Activated CD4-positive, alpha-beta T cell treated with anti-CD3 and anti-CD28 coated beads, Interleukin-2, Interleukin-6, amounts not matched to agents 100 ng/mL and 50 ng/mL, durations not matched to agents 16 hours and 8 hours (primary cell): ENCODE data around the gene UFSP2.

Experiments used
- DNase-seq: peaks from one replicate; pipeline ENCODE4 v3.0.0-alpha.2; 2020

Gene UFSP2

DNA sequence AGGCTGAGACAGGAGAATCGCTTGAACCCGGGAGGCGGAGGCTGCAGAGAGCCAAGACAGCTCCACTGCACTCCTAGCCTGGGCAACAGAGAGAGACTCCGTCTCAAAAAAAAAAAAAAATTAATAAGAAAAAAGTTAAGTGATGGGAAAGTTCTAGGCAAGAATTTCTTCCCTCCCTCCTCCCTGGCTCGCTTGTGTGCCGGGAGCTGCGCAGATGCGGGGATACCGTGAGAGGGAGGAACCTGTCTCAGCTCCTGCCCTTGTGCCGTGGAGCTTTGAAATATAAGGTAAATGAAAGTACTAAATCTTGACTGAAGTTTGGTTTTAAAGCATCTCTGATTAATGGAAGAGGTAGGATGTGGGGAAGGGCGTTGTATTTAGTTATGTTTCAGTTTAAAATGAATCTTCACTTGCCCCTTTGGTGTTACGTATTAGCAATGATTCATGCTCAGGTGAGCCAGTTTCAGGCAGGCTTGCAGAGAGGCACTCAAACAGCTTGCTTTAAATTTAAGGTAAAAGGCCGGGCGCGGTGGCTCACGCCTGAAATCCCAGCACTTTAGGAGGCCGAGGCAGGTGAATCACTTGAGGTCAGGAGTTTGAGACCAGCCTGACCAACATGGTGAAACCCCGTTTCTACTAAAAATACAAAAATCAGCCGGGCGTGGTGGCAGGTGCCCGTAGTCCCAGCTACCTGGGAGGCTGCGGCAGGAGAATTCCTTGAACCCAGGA is 1.4 kb upstream of the UFSP2 start:
- no peak for DNase-seq

DNA sequence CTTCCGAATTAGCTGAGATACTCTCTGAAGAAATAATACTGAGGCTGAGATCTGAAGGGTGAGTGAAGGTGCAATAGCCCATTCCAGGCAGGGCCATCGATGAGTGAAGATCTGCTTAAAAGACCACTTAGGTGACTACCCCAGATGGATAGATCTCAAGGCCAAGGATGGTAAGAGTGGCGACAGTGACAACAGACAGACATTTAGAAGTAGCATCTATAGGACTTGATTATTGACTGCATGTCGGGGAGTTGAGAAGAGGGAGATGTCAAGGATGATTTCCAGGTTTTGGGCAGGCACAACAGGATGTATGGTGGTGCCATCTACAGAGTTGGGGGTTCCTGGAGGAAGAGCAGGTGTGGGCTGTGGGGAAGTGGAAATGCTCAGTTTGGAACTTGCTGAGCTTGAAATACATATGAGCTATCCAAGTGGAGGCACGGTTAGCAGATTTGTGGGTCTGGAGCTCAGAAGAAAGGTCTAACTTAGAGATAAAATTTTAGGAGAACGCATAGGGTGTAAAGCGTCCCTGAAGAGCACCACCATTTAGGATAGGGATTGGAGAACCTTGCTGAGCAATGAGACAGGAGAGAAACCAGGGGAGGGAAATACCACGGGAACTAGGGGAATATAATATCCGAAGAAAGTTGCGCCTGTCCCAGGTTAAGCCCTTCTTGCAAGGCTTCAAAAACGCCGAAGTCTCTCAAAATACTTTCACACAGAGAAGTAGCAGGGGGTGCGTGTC is 688 bp downstream of the UFSP2 start:
- DNase-seq, result peak; percentile 6

DNA sequence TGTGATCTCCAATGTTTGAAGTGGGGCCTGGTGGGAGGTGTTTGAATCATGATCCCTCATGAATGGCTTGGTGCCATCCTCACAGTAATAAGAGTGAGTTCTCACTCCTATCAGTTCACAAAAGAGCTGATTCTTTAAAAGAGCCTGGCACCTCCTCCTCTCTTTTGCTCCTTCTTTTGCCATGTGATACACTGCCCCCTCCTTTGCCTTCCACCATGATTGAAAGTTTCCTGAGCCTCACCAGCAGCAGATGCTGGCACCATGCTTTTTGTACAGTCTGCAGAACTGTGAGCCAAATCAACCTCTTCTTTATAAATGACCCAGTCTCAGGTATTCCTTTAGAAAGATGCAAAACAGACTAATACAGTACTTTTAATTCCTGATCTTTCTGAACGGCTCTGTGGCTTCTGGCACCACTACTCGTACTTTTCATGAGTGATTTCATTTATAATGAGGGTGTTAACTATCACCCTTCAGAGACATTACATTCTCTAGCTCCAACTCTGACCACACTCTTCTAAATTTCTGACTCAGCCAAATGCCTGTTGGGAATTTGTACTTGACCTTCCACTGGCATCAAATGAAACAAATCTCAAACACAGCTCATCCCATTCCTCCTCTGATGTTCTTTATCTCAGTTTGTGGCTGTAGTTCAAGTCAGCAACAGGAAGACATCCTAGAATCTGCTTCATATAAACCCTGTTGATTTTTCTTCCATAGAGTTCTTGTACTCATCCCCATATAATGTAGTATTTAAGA is 4.2 kb downstream of the UFSP2 start:
- DNase-seq, result no peak

DNA sequence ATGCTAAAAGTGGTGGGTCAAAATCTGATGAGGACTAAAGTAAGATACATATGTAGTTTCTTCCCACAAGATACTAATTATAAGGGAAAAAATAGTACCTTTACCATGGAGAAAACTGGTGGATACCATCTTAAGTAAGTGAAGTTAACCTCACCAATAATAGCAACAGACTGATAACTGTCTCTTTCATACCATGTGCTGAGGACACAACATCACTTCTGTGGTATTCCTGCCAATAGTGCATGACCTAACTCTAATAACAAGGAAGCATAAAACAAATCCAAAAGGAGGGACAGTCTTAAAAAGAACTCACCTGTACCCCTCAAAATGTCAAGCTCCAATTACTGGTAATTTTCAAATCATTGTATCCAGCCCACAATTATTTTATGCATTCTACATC is 8.8 kb downstream of the UFSP2 start:
- no peak for DNase-seq

- no peak for DNase-seq
Observed at GRCh38 chr4:185412412-185412811, 13.4 kb downstream of the UFSP2 start.

GRCh38 chr4:185411849-185412248 is 13.9 kb downstream of the UFSP2 start:
- no peak for DNase-seq

DNA sequence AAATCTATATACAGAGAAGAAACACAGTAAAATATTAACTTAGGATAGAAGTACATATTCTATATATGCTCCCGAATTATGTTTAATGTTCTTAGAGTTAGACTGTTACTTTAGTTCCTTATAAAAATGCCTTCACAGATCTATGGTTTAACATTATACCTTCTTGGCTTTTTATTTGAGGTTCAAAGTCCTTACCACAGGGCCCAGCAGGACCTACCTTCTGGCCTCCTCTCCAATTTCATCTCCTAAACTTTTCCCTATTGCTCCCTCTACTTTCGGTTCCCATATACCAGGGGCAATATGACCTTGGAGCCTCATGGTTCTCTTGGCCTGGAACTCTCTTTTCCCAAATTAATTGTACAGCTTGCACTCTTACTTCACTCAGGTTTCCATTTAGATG is 17.3 kb downstream of the UFSP2 start:
- DNase-seq, result no peak

DNA sequence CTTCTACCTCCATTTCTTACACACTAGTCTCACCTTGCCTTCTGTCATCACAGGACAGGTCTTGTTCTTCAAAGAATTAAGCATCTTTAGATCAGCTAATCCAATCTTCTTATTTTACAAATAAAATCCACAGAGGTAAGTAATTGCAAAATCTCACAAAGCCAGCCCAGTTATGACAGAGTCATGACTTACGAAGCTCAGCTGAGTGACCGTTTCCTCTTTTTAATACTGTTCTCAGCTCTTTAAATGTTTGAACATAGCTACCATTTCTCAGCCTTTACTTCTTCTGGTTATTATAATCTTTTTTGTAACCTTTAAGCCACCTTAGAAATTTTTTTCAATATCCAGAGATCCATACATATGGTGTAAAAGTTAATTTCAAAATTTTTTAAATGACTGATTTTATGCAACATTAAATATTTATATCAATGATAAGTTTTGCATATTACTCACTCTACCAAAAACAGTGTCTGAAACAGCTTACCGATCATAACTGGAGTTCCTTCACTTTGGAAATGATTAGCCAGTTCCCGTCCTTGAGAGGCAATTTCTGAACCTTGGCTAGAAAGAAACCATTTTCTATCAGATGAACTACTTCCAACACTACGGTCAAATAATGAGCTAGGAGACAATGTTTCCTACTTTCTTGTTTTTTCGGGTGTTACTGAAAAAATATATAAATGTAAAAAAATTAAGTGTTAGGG is 20.3 kb downstream of the UFSP2 start:
- peak; percentile 54 for DNase-seq

DNA sequence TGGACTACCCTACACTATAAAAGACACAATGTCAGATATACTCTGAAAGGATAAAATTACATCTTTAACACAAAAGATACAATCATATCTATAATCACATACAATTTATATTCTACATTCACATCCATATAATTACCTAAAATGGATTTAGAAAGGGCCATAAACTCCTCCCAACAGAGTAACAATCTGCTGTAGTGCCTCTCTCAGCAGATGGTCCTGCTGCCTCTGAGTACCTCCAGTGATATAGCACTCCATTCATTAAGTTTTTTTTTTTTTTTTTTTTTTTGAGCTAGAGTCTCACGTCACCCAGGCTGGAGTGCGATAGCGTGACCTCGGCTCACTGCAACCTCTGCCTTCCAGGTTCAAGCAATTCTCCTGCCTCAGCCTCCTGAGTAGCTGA is 21.7 kb downstream of the UFSP2 start:
- DNase-seq, result no peak

DNA sequence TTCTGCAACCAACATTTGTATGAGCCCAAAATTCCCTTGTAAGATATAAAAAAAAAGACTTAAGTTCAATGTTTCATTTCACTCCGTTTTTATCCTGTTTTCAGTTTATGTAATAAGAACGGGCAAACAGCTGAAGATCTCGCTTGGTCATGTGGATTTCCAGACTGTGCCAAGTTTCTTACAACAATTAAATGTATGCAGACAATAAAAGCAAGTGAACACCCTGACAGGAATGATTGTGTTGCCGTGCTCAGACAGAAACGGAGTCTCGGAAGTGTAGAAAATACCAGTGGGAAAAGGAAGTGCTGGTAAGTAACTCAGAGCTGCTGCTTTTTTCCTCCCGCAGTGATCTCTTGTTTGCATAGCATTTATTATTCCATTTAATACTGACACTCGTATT is 26.3 kb downstream of the UFSP2 start:
- no peak for DNase-seq

DNA sequence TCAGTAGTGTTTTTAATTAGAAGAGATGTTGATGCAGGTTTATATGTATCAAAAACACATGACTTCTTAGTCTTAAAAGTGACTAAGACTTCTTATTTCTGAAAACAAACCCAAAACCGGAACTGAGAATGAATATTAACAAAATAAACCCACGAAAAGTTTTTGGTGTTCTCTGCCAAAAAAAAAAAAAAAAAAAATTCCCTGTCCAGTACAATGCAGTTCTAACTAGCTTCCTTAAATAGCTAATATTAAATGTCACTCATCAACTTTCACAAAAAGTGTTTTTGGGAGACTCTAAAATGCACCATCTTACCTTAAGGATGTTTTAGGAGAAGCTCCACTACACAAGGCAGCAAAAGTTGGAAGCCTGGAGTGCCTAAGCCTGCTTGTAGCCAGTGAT is 27.1 kb downstream of the UFSP2 start:
- no peak for DNase-seq

DNA sequence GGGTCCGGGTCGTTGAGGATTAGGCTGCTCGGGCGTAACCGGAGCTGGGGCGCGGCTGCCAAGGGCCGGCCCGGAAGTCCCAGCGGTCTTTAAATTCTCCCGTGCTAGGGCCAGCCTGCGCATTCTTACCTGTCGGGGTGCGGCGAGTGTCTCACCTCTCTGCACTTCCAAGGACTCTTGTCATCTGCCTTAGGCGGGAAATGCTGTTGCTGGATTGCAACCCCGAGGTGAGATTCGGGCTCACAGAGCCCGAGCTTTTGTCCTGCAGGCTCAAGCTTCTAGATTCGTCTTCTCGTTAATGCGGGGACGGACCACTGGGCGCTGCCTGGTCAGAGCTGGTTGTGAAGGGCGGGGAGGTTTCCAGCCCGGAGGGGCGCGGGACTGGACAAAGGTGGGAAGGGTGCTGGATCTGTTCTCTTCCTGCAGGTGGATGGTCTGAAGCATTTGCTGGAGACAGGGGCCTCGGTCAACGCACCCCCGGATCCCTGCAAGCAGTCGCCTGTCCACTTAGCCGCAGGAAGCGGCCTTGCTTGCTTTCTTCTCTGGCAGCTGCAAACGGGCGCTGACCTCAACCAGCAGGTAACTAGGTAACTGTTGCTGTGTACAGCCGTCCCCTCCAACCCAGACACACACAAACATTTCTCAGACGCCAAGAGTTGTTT is 28.9 kb downstream of the UFSP2 start, which contains the start of gene ANKRD37:
TSS of gene ANKRD37 (plus strand) at position 118 of the 662 bp plus-strand sequence. CDS start at position 201, 83 bp downstream.
- DNase-seq, result no peak

DNA sequence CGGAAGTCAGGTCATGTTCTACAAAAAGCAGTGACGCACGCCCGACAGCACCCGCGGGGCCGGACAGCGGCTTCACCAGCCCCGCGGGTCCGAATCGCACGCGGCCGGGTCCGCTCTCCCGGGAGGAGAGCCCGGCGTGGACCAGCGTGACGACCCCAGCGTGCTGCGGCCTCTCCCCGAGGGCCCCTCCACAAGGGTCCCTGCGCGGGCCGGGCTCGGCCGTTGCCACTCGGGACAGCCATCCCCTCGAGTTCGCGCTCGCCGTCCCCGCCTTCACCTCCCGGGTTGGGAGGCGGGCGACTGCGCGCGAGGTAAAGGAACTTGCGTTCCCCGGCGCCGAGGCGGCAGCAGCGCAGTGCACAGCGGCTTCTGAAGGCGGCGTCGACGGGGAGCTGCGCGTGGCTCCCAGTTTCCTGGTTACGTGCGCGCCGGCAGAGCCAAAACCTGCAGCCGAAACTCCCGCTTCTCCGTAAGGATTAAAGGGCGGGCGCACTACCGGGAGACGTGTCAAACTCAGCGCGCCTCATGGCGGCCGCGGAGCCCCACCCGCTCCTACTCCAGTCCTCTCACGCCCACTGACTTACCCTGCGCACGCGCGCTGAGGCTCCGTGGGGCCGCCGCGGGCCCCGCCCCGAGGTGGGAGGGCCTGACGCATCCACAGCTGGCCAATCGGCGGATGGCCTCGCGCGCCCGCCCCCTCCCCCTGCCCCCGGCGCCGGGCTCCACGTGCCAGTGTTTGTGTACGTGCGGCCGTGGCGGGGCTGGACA is 29.6 kb downstream of the UFSP2 start:
- peak; percentile 98 for DNase-seq

DNA sequence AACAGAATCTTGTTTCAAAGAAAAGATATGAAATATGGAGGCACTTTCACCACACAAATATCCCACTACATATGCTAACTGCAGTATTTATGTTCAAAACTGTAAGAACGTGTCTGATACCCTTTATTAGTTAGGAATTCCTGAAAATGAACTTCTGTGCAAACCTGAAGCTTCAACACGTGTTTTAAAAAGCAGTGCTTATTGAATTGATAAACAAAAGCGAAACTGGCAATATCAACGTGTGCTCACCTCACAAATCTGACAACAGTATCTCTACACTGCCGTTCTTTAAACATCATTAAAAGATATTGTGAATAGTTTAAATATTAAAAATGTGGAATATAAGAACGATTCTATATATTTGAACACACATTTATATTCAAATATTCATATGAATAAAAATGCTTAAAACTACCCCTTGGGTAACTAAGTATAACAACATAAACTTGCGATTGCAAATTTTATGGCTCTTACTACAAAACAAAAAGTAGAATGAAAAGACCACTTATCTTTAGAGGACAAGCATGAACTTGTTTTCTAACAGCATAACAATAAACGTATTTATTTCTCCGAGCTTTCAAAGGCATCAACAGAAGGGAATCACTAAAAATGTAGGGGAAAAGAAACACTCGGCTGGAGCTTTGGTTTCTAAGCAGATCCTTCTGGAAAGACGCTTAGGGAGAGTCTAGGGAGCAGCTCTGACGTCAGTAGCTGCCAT is 30.4 kb downstream of the UFSP2 start, which contains the start of gene LRP2BP:
TSS of gene LRP2BP (minus strand) at position 687 of the 718 bp plus-strand sequence. CDS start 17,738 bp downstream, outside the sequence.
- DNase-seq, result peak; percentile 26

DNA sequence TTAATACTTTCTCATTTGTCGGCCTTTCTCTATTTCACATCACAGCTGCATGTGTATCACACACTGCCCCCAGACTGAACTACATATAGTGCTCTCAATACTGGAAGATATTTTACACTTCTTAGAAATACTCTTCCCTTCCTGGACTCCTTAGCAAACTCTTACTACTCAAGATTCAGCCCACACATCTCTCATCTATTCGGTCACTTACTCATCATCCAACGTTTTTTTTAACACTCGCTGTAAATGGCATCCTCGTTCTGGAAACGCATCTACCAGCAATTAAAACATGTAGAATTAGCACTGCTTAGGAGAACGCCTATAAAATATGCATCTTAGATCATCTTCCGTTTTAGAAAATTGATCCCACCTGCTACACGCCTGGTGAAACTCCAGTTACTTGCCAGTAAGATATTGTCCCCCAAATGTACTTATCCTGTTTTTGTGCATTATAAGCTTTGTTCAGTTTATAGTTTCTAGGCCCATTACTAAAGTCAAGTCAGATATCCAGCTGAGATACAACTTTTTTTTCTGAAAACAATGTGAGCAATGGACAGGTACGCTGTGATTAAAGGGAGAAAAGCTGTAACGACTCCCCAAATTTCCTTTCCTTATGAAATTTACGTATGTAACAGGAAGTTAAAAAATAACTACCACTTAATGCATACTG is 31.1 kb downstream of the UFSP2 start:
- peak; percentile 62 for DNase-seq

DNA sequence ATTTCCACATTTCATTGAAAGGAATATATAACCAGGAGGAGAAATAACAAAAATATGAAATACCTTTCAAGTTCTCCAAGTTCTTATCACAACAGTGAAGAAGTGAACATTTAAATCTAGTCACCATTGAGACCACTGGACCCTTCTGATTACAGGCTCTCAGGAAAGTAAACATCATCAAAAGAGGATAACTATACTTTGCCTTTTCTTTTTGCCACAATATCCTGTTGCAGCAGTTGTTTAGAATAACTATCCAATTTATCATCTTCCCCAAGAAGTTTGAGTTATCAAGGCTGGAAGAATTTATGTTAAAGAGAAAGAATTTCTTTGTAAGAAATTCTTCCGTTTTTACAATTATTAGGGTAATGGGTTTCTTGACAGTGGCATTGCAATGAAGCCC is 33.6 kb downstream of the UFSP2 start:
- no peak for DNase-seq

DNA sequence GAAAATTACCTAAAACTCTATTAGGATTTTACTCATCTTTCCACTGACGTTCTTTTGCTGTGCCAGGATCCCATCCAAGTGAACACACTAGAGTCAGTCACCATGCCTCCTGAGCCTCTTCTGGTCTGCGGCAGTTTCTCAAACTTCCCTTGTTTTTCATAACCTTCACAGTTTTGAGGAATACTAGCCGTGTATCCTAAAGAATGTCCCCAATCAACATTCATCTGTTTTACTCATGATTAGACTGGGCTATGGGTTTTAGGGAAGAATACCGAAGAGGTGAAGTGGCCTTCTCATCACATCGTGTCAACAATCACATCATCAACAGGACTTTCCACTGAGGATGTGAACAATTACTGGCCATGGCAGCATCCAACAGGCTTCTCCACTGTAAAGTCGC is 34.8 kb downstream of the UFSP2 start:
- no peak for DNase-seq

GRCh38 chr4:185387957-185388356 is 37.8 kb downstream of the UFSP2 start:
- no peak for DNase-seq

DNA sequence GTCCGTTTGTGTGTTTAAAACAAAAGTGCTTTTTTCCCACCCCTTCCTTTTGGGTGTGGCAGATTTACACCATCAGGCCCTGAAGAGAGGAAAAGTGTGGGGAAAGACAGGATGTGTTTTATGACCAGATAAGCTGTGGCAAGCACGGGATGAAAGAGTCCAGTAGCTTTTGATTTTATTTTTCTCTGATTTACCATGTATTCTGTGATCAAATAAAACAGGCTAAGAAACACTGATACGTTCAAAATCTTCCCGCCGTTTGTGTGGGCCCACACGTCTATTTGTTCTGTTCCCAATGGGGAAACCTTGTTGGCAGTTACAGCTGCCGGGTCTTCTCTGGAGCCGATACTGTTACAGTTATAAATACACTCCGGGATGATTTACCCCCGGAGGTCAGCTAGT is 40.8 kb downstream of the UFSP2 start:
- no peak for DNase-seq

- DNase-seq, result no peak
Observed at GRCh38 chr4:185384061-185384460, 41.7 kb downstream of the UFSP2 start.
